ENCODE measurements around the gene RGS6.

The RGS6 gene

GRCh38 chr14:72350215-72350614 lies 418.0 kb downstream of the RGS6 start:
- TF ChIP-seq CTCF (IDR thresholded peaks at IDR 0.05): no peak
- Histone ChIP-seq H3K4me3 (ENCODE audit: low read depth in 1 of 2, low read length in 1 of 2) (no peak overlapping the region), H3K36me3 (no peaks in the 10 kb centered on the region), H3K27ac (no peak overlapping the region), H3K27me3 (no peaks in the 10 kb centered on the region), H3K4me1 (ENCODE audit: control insufficient read depth in 1 of 2, insufficient read depth in 1 of 2, low read depth in 1 of 2, low read length in 1 of 2) (no peaks in the 10 kb centered on the region), H3K9me3 (no peaks in the 10 kb centered on the region)

GRCh38 chr14:72352012-72352411 lies 419.8 kb downstream of the RGS6 start:
- Histone ChIP-seq H3K27ac (no peak overlapping the region), H3K36me3 (no peaks in the 10 kb centered on the region), H3K4me1 (ENCODE audit: control insufficient read depth in 1 of 2, insufficient read depth in 1 of 2, low read depth in 1 of 2, low read length in 1 of 2) (no peaks in the 10 kb centered on the region), H3K4me3 (ENCODE audit: low read depth in 1 of 2, low read length in 1 of 2) (no peak overlapping the region), H3K27me3 (no peaks in the 10 kb centered on the region), H3K9me3 (no peaks in the 10 kb centered on the region)
- TF ChIP-seq CTCF (IDR thresholded peaks at IDR 0.05): no peak

- Histone ChIP-seq H3K4me1 (ENCODE audit: control insufficient read depth in 1 of 2, insufficient read depth in 1 of 2, low read depth in 1 of 2, low read length in 1 of 2) (no peaks in the 10 kb centered on the region), H3K4me3 (ENCODE audit: low read depth in 1 of 2, low read length in 1 of 2) (no peak overlapping the region), H3K27ac (no peak overlapping the region), H3K36me3 (no peaks in the 10 kb centered on the region), H3K27me3 (no peaks in the 10 kb centered on the region), H3K9me3 (no peaks in the 10 kb centered on the region)
- no peak for TF ChIP-seq CTCF (IDR thresholded peaks at IDR 0.05)
These were observed 434.4 kb downstream of the RGS6 start for GRCh38 chr14:72366619-72367018.

- H3K27ac ChIP-seq: no peak overlapping the region
- H3K27me3 ChIP-seq: no peaks in the 10 kb centered on the region
- H3K9me3 ChIP-seq: no peaks in the 10 kb centered on the region
- no peak for TF ChIP-seq CTCF (IDR thresholded peaks at IDR 0.05)
- no peak overlapping the region for H3K4me3 ChIP-seq (ENCODE audit: low read depth in 1 of 2, low read length in 1 of 2)
- H3K4me1 ChIP-seq (ENCODE audit: control insufficient read depth in 1 of 2, insufficient read depth in 1 of 2, low read depth in 1 of 2, low read length in 1 of 2): no peaks in the 10 kb centered on the region
- H3K36me3 ChIP-seq: no peaks in the 10 kb centered on the region
These were observed 436.9 kb downstream of the RGS6 start for GRCh38 chr14:72369106-72369505.

GRCh38 chr14:72377016-72377415 lies 444.8 kb downstream of the RGS6 start:
- TF ChIP-seq CTCF (IDR thresholded peaks at IDR 0.05): no peak
- Histone ChIP-seq H3K27me3 (no peaks in the 10 kb centered on the region), H3K4me3 (ENCODE audit: low read depth in 1 of 2, low read length in 1 of 2) (no peak overlapping the region), H3K9me3 (no peaks in the 10 kb centered on the region), H3K27ac (no peak overlapping the region), H3K36me3 (no peaks in the 10 kb centered on the region), H3K4me1 (ENCODE audit: control insufficient read depth in 1 of 2, insufficient read depth in 1 of 2, low read depth in 1 of 2, low read length in 1 of 2) (no peaks in the 10 kb centered on the region)

GRCh38 chr14:72380456-72380855 lies 448.2 kb downstream of the RGS6 start:
- H3K4me3 ChIP-seq (ENCODE audit: low read depth in 1 of 2, low read length in 1 of 2): no peak overlapping the region
- no peaks in the 10 kb centered on the region for H3K27me3 ChIP-seq
- no peak for TF ChIP-seq CTCF (IDR thresholded peaks at IDR 0.05)
- no peak overlapping the region for H3K27ac ChIP-seq
- H3K9me3 ChIP-seq: no peaks in the 10 kb centered on the region
- no peaks in the 10 kb centered on the region for H3K4me1 ChIP-seq (ENCODE audit: control insufficient read depth in 1 of 2, insufficient read depth in 1 of 2, low read depth in 1 of 2, low read length in 1 of 2)
- H3K36me3 ChIP-seq: no peaks in the 10 kb centered on the region

All from neutrophil (primary cell).